ENCODE results near the gene PRR14.
A peak's percentile ranks its signal among the peaks of the same experiment; 100 is the strongest.

PRR14 gene

GRCh38 chr16:30619202-30619601 is 31.6 kb upstream of the PRR14 start:
- peak overlapping the region; percentile 87 to 97 (median 95) for H3K27ac Mint-ChIP-seq
- no peaks in the 10 kb centered on the region for H3K27me3 Mint-ChIP-seq (ENCODE audit: low read depth)
- TF ChIP-seq CTCF (IDR thresholded peaks at IDR 0.05; ENCODE audit: unreplicated experiment in 3 of 3): no peak
- peak overlapping the region in 1 of 3 experiments; percentile 50 for H3K4me3 Mint-ChIP-seq
- H3K4me1 Mint-ChIP-seq: peaks cover 42% of the 10 kb centered on the region
- peaks cover 3% of the 10 kb centered on the region for H3K9me3 Mint-ChIP-seq
- H3K36me3 Mint-ChIP-seq (ENCODE audit: low read depth): no peaks in the 10 kb centered on the region

GRCh38 chr16:30619638-30620037 is 31.1 kb upstream of the PRR14 start:
- Mint-ChIP-seq H3K27me3 (ENCODE audit: low read depth) (no peaks in the 10 kb centered on the region), H3K36me3 (ENCODE audit: low read depth) (no peaks in the 10 kb centered on the region), H3K9me3 (peaks cover 3% of the 10 kb centered on the region), H3K27ac (peak overlapping the region; percentile 87 to 97 (median 95)), H3K4me1 (peaks cover 42% of the 10 kb centered on the region), H3K4me3 (peak overlapping the region in 2 of 3 experiments; percentile 50 to 52)
- TF ChIP-seq CTCF (IDR thresholded peaks at IDR 0.05; ENCODE audit: unreplicated experiment in 3 of 3): no peak

- H3K4me1 Mint-ChIP-seq: peaks cover 42% of the 10 kb centered on the region
These were observed 30.6 kb upstream of the PRR14 start for GRCh38 chr16:30620169-30620568.

GRCh38 chr16:30621765-30622164 is 29.0 kb upstream of the PRR14 start:
- no peak for TF ChIP-seq CTCF (IDR thresholded peaks at IDR 0.05; ENCODE audit: unreplicated experiment in 3 of 3)
- Mint-ChIP-seq H3K4me3 (no peak overlapping the region), H3K27me3 (ENCODE audit: low read depth) (no peaks in the 10 kb centered on the region), H3K27ac (peak overlapping the region; percentile 87 to 97 (median 96)), H3K36me3 (ENCODE audit: low read depth) (no peaks in the 10 kb centered on the region), H3K9me3 (peaks cover 3% of the 10 kb centered on the region), H3K4me1 (peaks cover 42% of the 10 kb centered on the region)

More at GRCh38 chr16:30620169-30620568, 30.6 kb upstream of the PRR14 start:
- Mint-ChIP-seq H3K27ac (peak overlapping the region; percentile 87 to 97 (median 95)), H3K27me3 (ENCODE audit: low read depth) (no peaks in the 10 kb centered on the region), H3K36me3 (ENCODE audit: low read depth) (no peaks in the 10 kb centered on the region), H3K9me3 (peaks cover 3% of the 10 kb centered on the region), H3K4me3 (peak overlapping the region in 1 of 3 experiments; percentile 20)
- no peak for TF ChIP-seq CTCF (IDR thresholded peaks at IDR 0.05; ENCODE audit: unreplicated experiment in 3 of 3)

GRCh38 chr16:30622455-30623032 is 28.2 kb upstream of the PRR14 start:
- peaks cover 3% of the 10 kb centered on the region for H3K9me3 Mint-ChIP-seq
- peak overlapping the region; percentile 87 to 97 (median 96) for H3K27ac Mint-ChIP-seq
- no peak for TF ChIP-seq CTCF (IDR thresholded peaks at IDR 0.05; ENCODE audit: unreplicated experiment in 3 of 3)
- peaks cover 42% of the 10 kb centered on the region for H3K4me1 Mint-ChIP-seq
- no peaks in the 10 kb centered on the region for H3K36me3 Mint-ChIP-seq (ENCODE audit: low read depth)
- no peaks in the 10 kb centered on the region for H3K27me3 Mint-ChIP-seq (ENCODE audit: low read depth)
- peak overlapping the region in 2 of 3 experiments; percentile 2 to 7 for H3K4me3 Mint-ChIP-seq

Data from nephron (organoid).